Activated CD4-positive, alpha-beta T cell treated with anti-CD3 and anti-CD28 coated beads, Interleukin-2, amount 10 ng/mL, durations not matched to agents 24 days and 14 days (primary cell): ENCODE measurements around the gene SYTL2. TPM values are rescaled to one million over a fixed set of nuclear protein-coding genes. Genes with fewer than 3 reads are reported as not detected.

Experiments
- DNase-seq: peaks from one replicate; pipeline ENCODE4 v3.0.0; 2022
- H3K27ac Mint-ChIP-seq: one replicate; pipeline ENCODE4 v1.8.0; 2022; ENCODE audit warnings: mild to moderate bottlenecking, mixed read lengths
- H3K27me3 Mint-ChIP-seq: one replicate; pipeline ENCODE4 v1.8.0; 2022; ENCODE audit warnings: mixed read lengths
- H3K36me3 Mint-ChIP-seq: one replicate; pipeline ENCODE4 v1.8.0; 2022; ENCODE audit warnings: low read depth, mild to moderate bottlenecking, mixed read lengths
- H3K4me1 Mint-ChIP-seq: one replicate; pipeline ENCODE4 v1.8.0; 2021; ENCODE audit warnings: mixed read lengths
- H3K4me3 Mint-ChIP-seq: one replicate; pipeline ENCODE4 v1.8.0; 2022; ENCODE audit warnings: mild to moderate bottlenecking, moderate library complexity, mixed read lengths
- H3K9me3 Mint-ChIP-seq: one replicate; pipeline ENCODE4 v1.8.0; 2021; ENCODE audit warnings: mixed read lengths
- intact Hi-C: fragments of 100-400 bp; cut with micrococcal nuclease; formaldehyde crosslinking; loops from one replicate; pipeline ENCODE4 v1.15.1; 2023
- total RNA-seq: library from RNA; stranded (reverse); gene quantifications from 2 replicates; pipeline ENCODE4 v1.2.3, GENCODE V29; 2022

SYTL2 gene
- total RNA-seq, 1 donor from 2014 or later, result 13.9 TPM

GRCh38 chr11:85756401-85757200 is 54.3 kb downstream of the SYTL2 start:
- intact Hi-C loops, result loop anchor here (1.0 to 10.0 kb wide), 5 partner anchors 30 to 1048 kb away; partner anchors contain the start of genes PICALM and PRSS23
- Mint-ChIP-seq H3K27me3 (peaks cover 2% of the 10 kb centered on the region), H3K27ac (peak overlapping the region; percentile 49), H3K9me3 (no peaks in the 10 kb centered on the region), H3K4me1 (peaks cover 74% of the 10 kb centered on the region), H3K36me3 (peaks cover 44% of the 10 kb centered on the region), H3K4me3 (peak overlapping the region; percentile 36)
- DNase-seq, result peak; percentile 78

- Mint-ChIP-seq H3K9me3 (no peaks in the 10 kb centered on the region), H3K27ac (peak overlapping the region; percentile 49), H3K4me1 (peaks cover 80% of the 10 kb centered on the region), H3K4me3 (peak overlapping the region; percentile 69), H3K27me3 (peaks cover 2% of the 10 kb centered on the region), H3K36me3 (peaks cover 40% of the 10 kb centered on the region)
- intact Hi-C loops, result loop anchor here (1.0 to 10.0 kb wide), 5 partner anchors 31 to 1049 kb away; partner anchors contain the start of genes PICALM and PRSS23
- peak; percentile 69 for DNase-seq
Observed at GRCh38 chr11:85755701-85756100, 55.2 kb downstream of the SYTL2 start.

- H3K4me3 Mint-ChIP-seq, result peak overlapping the region; percentile 69
- peak; percentile 71 for DNase-seq
- peaks cover 38% of the 10 kb centered on the region for H3K36me3 Mint-ChIP-seq
- intact Hi-C loops, result loop anchor here (10.0 kb wide), 3 partner anchors 310 to 1050 kb away; partner anchors contain the start of genes PICALM and PRSS23
- peak overlapping the region; percentile 49 for H3K27ac Mint-ChIP-seq
- H3K9me3 Mint-ChIP-seq, result no peaks in the 10 kb centered on the region
- peaks cover 2% of the 10 kb centered on the region for H3K27me3 Mint-ChIP-seq
- peaks cover 82% of the 10 kb centered on the region for H3K4me1 Mint-ChIP-seq
Observed at GRCh38 chr11:85755285-85755684, 55.7 kb downstream of the SYTL2 start.

GRCh38 chr11:85752890-85753581 is 57.9 kb downstream of the SYTL2 start:
- intact Hi-C loops, result loop anchor here (1.0 to 10.0 kb wide), 12 partner anchors 15 to 1052 kb away; partner anchors contain the start of genes CREBZF, PICALM, PRSS23 and TMEM126B
- Mint-ChIP-seq H3K36me3 (peaks cover 32% of the 10 kb centered on the region), H3K27me3 (peaks cover 2% of the 10 kb centered on the region), H3K9me3 (no peaks in the 10 kb centered on the region), H3K4me1 (peaks cover 88% of the 10 kb centered on the region), H3K4me3 (peak overlapping the region; percentile 78), H3K27ac (peak overlapping the region; percentile 97)
- peak; percentile 97 for DNase-seq

- H3K27me3 Mint-ChIP-seq, result peaks cover 2% of the 10 kb centered on the region
- peak; percentile 81 for DNase-seq
- peak overlapping the region; percentile 78 for H3K4me3 Mint-ChIP-seq
- peaks cover 86% of the 10 kb centered on the region for H3K4me1 Mint-ChIP-seq
- intact Hi-C loops, result loop anchor here (1.0 to 10.0 kb wide), 9 partner anchors 52 to 1052 kb away; partner anchors contain the start of genes PICALM, PRSS23 and TMEM126B
- no peaks in the 10 kb centered on the region for H3K9me3 Mint-ChIP-seq
- H3K27ac Mint-ChIP-seq, result peak overlapping the region; percentile 97
- peaks cover 32% of the 10 kb centered on the region for H3K36me3 Mint-ChIP-seq
Observed at GRCh38 chr11:85752201-85752889, 58.6 kb downstream of the SYTL2 start.

- peak overlapping the region; percentile 78 for H3K4me3 Mint-ChIP-seq
- intact Hi-C loops, result loop anchor here (1.0 to 10.0 kb wide), 9 partner anchors 51 to 1053 kb away; partner anchors contain the start of genes PICALM, PRSS23 and TMEM126B
Observed at GRCh38 chr11:85751724-85752123, 59.2 kb downstream of the SYTL2 start.

GRCh38 chr11:85750646-85751045 is 60.3 kb downstream of the SYTL2 start:
- Mint-ChIP-seq H3K9me3 (no peaks in the 10 kb centered on the region), H3K27me3 (peaks cover 2% of the 10 kb centered on the region), H3K4me3 (peak overlapping the region; percentile 78), H3K4me1 (peaks cover 83% of the 10 kb centered on the region), H3K27ac (peak overlapping the region; percentile 97), H3K36me3 (peaks cover 38% of the 10 kb centered on the region)
- DNase-seq, result peak; percentile 66
- intact Hi-C loops, result loop anchor here (5.0 to 10.0 kb wide), 4 partner anchors 314 to 1054 kb away; partner anchors contain the start of genes PICALM and PRSS23

More at GRCh38 chr11:85751724-85752123, 59.2 kb downstream of the SYTL2 start:
- H3K36me3 Mint-ChIP-seq, result peaks cover 31% of the 10 kb centered on the region
- peak overlapping the region; percentile 97 for H3K27ac Mint-ChIP-seq
- no peak for DNase-seq
- H3K9me3 Mint-ChIP-seq, result no peaks in the 10 kb centered on the region
- H3K27me3 Mint-ChIP-seq, result peaks cover 2% of the 10 kb centered on the region
- peaks cover 85% of the 10 kb centered on the region for H3K4me1 Mint-ChIP-seq

GRCh38 chr11:85749884-85750283 is 61.1 kb downstream of the SYTL2 start:
- Mint-ChIP-seq H3K4me3 (peak overlapping the region; percentile 78), H3K27ac (peak overlapping the region; percentile 97), H3K36me3 (peaks cover 37% of the 10 kb centered on the region), H3K27me3 (peaks cover 2% of the 10 kb centered on the region), H3K4me1 (peaks cover 79% of the 10 kb centered on the region), H3K9me3 (no peaks in the 10 kb centered on the region)
- intact Hi-C loops, result loop anchor here (5.0 to 10.0 kb wide), 4 partner anchors 315 to 1055 kb away; partner anchors contain the start of genes PICALM and PRSS23
- peak; percentile 70 for DNase-seq

GRCh38 chr11:85749287-85749834 is 61.6 kb downstream of the SYTL2 start:
- intact Hi-C loops, result no loop called here
- Mint-ChIP-seq H3K36me3 (peaks cover 37% of the 10 kb centered on the region), H3K4me1 (peaks cover 76% of the 10 kb centered on the region)

GRCh38 chr11:85748455-85748891 is 62.5 kb downstream of the SYTL2 start:
- Mint-ChIP-seq H3K27ac (no peak overlapping the region), H3K4me1 (peaks cover 76% of the 10 kb centered on the region), H3K4me3 (no peak overlapping the region), H3K9me3 (no peaks in the 10 kb centered on the region), H3K36me3 (peaks cover 39% of the 10 kb centered on the region), H3K27me3 (peaks cover 2% of the 10 kb centered on the region)
- no peak for DNase-seq
- intact Hi-C loops, result no loop called here

More at GRCh38 chr11:85749287-85749834, 61.6 kb downstream of the SYTL2 start:
- no peak for DNase-seq
- peak overlapping the region; percentile 12 for H3K27ac Mint-ChIP-seq
- H3K27me3 Mint-ChIP-seq, result peaks cover 2% of the 10 kb centered on the region
- peak overlapping the region; percentile 1 for H3K4me3 Mint-ChIP-seq
- no peaks in the 10 kb centered on the region for H3K9me3 Mint-ChIP-seq

- Mint-ChIP-seq H3K27ac (no peak overlapping the region), H3K4me1 (peaks cover 65% of the 10 kb centered on the region), H3K4me3 (no peak overlapping the region), H3K9me3 (no peaks in the 10 kb centered on the region), H3K27me3 (no peaks in the 10 kb centered on the region), H3K36me3 (peaks cover 38% of the 10 kb centered on the region)
- intact Hi-C loops, result no loop called here
- DNase-seq, result no peak
Observed at GRCh38 chr11:85746670-85747069, 64.3 kb downstream of the SYTL2 start.

- H3K4me1 Mint-ChIP-seq, result peaks cover 59% of the 10 kb centered on the region
- H3K27me3 Mint-ChIP-seq, result no peaks in the 10 kb centered on the region
- DNase-seq, result no peak
- H3K4me3 Mint-ChIP-seq, result peak overlapping the region; percentile 6
- no peak overlapping the region for H3K27ac Mint-ChIP-seq
- intact Hi-C loops, result no loop called here
- H3K9me3 Mint-ChIP-seq, result no peaks in the 10 kb centered on the region
- peaks cover 43% of the 10 kb centered on the region for H3K36me3 Mint-ChIP-seq
Observed at GRCh38 chr11:85745626-85746025, 65.3 kb downstream of the SYTL2 start.

- intact Hi-C loops, result no loop called here
- Mint-ChIP-seq H3K4me1 (peaks cover 42% of the 10 kb centered on the region), H3K27ac (no peak overlapping the region), H3K4me3 (no peak overlapping the region), H3K9me3 (no peaks in the 10 kb centered on the region), H3K36me3 (peaks cover 49% of the 10 kb centered on the region), H3K27me3 (no peaks in the 10 kb centered on the region)
- DNase-seq, result no peak
Observed at GRCh38 chr11:85742873-85743275, 68.1 kb downstream of the SYTL2 start.
